OCI-LY7 (cell line): ENCODE measurements around the gene FGF2. TPM values are rescaled to one million over a fixed set of nuclear protein-coding genes. Genes with fewer than 3 reads are reported as not detected.

Experiments
- BruUV-seq: library from RNA; stranded (reverse); fragments of 400-500 nt; replicated peaks from 2 replicates; lab custom pipeline; 2021; lab: Mats Ljungman, UMichigan
- CTCF ChIA-PET: fragments of 300-600 bp; sonication (Branson Sonifier 250); formaldehyde crosslinking; loops from one replicate; lab custom pipeline; 2022; ENCODE audit warnings: antibody characterized with exemption; ENCODE audit not compliant: unreplicated experiment; lab: Charles Lee
- POLR2A ChIA-PET: fragments of 300-600 bp; sonication (Branson Sonifier 250); formaldehyde crosslinking; loops from one replicate; lab custom pipeline; 2022; ENCODE audit warnings: antibody characterized with exemption; lab: Charles Lee
- DNase-seq: peaks from one replicate; pipeline ENCODE4 v3.0.0-alpha.2; 2015; ENCODE audit warnings: low spot score
- H2AFZ ChIP-seq: fragments of 200-600 bp; sonication (generic), shearing (Covaris generic); 2 replicates; pipeline ENCODE4 v1.6.1; 2014; ENCODE audit warnings: mild to moderate bottlenecking, antibody characterized with exemption, low read length, moderate library complexity
- H3K27ac ChIP-seq: fragments of 200-600 bp; sonication (generic); 2 replicates; pipeline ENCODE4 v1.5.1; 2014; ENCODE audit warnings: mixed run types, low read depth, mild to moderate bottlenecking, moderate library complexity, low read length, inconsistent platforms; ENCODE audit not compliant: poor library complexity, severe bottlenecking
- H3K36me3 ChIP-seq: fragments of 200-600 bp; sonication (generic); 2 replicates; pipeline ENCODE4 v1.6.1; 2014; ENCODE audit warnings: mild to moderate bottlenecking, antibody characterized with exemption, low read length, moderate library complexity, mixed read lengths; ENCODE audit not compliant: insufficient read depth
- H3K4me1 ChIP-seq: fragments of 200-600 bp; sonication (generic); 2 replicates; pipeline ENCODE4 v1.5.1; 2014; ENCODE audit warnings: mild to moderate bottlenecking, low read length; ENCODE audit not compliant: insufficient read depth, poor library complexity, severe bottlenecking
- H3K4me2 ChIP-seq: fragments of 200-600 bp; sonication (generic); 2 replicates; pipeline ENCODE4 v1.6.1; 2014; ENCODE audit warnings: mild to moderate bottlenecking, low read length
- H3K4me3 ChIP-seq: fragments of 200-600 bp; sonication (generic); 2 replicates; pipeline ENCODE4 v1.5.1; 2014; ENCODE audit warnings: mild to moderate bottlenecking, low read depth, low read length; ENCODE audit not compliant: poor library complexity, severe bottlenecking
- H3K79me2 ChIP-seq: fragments of 200-600 bp; sonication (generic); 2 replicates; pipeline ENCODE4 v1.6.1; 2016; ENCODE audit warnings: low read depth, mild to moderate bottlenecking, low read length, moderate library complexity, mixed read lengths; ENCODE audit not compliant: insufficient read depth
- H3K9me2 ChIP-seq: fragments of 200-600 bp; sonication (generic); 2 replicates; pipeline ENCODE4 v1.6.1; 2016; ENCODE audit warnings: mild to moderate bottlenecking, low read length, mixed read lengths; ENCODE audit not compliant: insufficient read depth
- H3K9me3 ChIP-seq: fragments of 200-600 bp; sonication (generic); 2 replicates; pipeline ENCODE4 v1.6.1; 2014; ENCODE audit warnings: mild to moderate bottlenecking, mixed run types, low read length, mixed read lengths
- H4K20me1 ChIP-seq: fragments of 200-600 bp; sonication (generic); 2 replicates; pipeline ENCODE4 v1.6.1; 2014; ENCODE audit warnings: mild to moderate bottlenecking, antibody characterized with exemption, low read length, moderate library complexity, mixed read lengths; ENCODE audit not compliant: insufficient read depth
- EZH2phosphoT487 ChIP-seq: fragments of 200-600 bp; sonication (generic); IDR thresholded peaks from 2 replicates; pipeline ENCODE4 v1.6.1; 2018; ENCODE audit warnings: low read depth, borderline replicate concordance, mild to moderate bottlenecking, mixed run types, antibody characterized with exemption, low read length, moderate library complexity, mixed read lengths
- intact Hi-C: fragments of 100-400 bp; cut with micrococcal nuclease; formaldehyde crosslinking; loops from one replicate; pipeline ENCODE4 v1.10.0; 2022; ENCODE audit not compliant: unreplicated experiment
- total RNA-seq, 2 experiments: library from RNA; depleted of rRNA in 1 of 2; stranded (reverse); fragments of >200 nt in 1 of 2; shearing (Covaris generic) in 1 of 2; gene quantifications; 2 replicates each; pipeline ENCODE4 v1.2.3, GENCODE V29; 2014 to 2022
- TF ChIP-seq, protein P1 (sequence below): fragments of 200-600 bp; sonication (generic); conservative IDR thresholded peaks from 2 replicates; pipeline ENCODE4 v1.5.1; 2014; ENCODE audit warnings: mild to moderate bottlenecking, antibody characterized with exemption, low read length, moderate library complexity, mixed read lengths

The FGF2 gene
- total RNA-seq, 2 experiments from 2014 or later: 0.53 TPM; not detected in 1

DNA sequence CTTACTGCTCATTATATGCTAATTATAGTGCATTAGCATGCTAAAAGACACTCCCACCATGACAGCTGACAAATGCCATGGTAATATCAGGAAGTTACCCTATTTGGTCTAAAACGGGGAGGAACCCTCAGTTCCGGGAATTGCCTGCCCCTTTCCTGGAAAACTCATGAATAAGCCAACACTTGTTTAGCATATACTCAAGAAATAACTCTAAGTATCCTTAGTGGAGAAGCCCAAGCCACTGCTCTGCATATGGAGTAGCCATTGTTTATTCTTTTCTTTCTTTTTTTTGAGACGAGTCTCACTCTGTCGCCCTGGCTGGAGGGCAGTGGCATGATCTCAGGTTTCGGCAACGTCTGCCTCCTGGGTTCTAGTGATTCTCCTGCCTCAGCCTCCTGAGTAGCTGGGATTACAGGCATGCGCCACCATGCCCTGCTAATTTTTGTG, 80.3 kb downstream of the FGF2 start:
- H3K27ac ChIP-seq: no peak overlapping the region
- no peaks in the 10 kb centered on the region for H3K9me3 ChIP-seq
- H3K4me2 ChIP-seq: no peak overlapping the region
- no TSS peak for BruUV-seq
- no peak for DNase-seq
- no peaks in the 10 kb centered on the region for H4K20me1 ChIP-seq
- no peaks in the 10 kb centered on the region for H3K9me2 ChIP-seq
- H2AFZ ChIP-seq: no peak overlapping the region
- H3K4me1 ChIP-seq: no peaks in the 10 kb centered on the region
- peaks cover 31% of the 10 kb centered on the region for H3K36me3 ChIP-seq
- CTCF ChIA-PET: no interaction called here
- no peak for TF ChIP-seq EZH2phosphoT487
- TF ChIP-seq, protein P1, sequence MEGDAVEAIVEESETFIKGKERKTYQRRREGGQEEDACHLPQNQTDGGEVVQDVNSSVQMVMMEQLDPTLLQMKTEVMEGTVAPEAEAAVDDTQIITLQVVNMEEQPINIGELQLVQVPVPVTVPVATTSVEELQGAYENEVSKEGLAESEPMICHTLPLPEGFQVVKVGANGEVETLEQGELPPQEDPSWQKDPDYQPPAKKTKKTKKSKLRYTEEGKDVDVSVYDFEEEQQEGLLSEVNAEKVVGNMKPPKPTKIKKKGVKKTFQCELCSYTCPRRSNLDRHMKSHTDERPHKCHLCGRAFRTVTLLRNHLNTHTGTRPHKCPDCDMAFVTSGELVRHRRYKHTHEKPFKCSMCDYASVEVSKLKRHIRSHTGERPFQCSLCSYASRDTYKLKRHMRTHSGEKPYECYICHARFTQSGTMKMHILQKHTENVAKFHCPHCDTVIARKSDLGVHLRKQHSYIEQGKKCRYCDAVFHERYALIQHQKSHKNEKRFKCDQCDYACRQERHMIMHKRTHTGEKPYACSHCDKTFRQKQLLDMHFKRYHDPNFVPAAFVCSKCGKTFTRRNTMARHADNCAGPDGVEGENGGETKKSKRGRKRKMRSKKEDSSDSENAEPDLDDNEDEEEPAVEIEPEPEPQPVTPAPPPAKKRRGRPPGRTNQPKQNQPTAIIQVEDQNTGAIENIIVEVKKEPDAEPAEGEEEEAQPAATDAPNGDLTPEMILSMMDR: no peak
- H3K79me2 ChIP-seq: no peaks in the 10 kb centered on the region
- no peak overlapping the region for H3K4me3 ChIP-seq
- POLR2A ChIA-PET: interaction anchor here (1.1 kb wide), 1 partner anchor 21 kb away, joined by 4 read pairs; no protein-coding TSS in a partner anchor
- intact Hi-C loops: no loop called here

DNA sequence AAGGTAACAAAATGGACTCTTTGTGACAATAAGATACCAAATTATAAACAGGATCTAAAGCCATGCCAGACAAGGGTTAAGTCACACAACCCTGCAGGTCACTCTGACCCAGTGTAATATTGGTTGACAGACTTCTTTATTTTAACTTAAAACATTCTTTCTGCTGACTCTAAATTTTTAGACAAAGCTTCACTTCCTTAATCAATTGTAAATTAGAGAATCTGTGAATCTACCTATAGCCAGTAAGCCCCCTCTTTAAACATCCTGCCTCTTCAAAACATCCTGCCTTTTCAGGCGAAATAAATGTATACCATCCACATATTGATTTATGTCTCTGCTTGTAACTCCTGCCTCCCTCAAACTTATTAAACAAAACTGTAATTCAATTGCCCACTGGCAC, 81.6 kb downstream of the FGF2 start:
- CTCF ChIA-PET: no interaction called here

DNA sequence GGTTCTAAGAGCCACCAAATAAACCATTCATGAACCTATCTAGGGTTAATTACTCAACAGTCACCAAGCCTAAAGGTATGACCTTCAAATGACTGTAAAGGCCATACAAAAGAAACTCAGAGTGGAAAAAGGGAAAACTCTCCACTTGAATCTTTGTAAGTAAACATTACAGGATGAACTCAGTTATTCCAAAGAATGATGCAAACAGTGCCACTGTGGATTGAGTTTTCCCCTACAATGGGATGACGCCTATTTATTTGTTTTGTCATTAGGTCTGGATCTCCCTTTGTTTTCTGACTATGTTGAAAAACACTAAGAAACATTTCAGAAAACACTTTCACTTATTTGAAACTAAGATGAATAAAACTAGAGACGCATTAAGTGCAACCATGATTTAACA, 83.1 kb downstream of the FGF2 start:
- no peak overlapping the region for H3K27ac ChIP-seq
- intact Hi-C loops: loop anchor here (5.0 kb wide), 1 partner anchor 307 kb away; no protein-coding TSS in a partner anchor
- H3K4me1 ChIP-seq: no peaks in the 10 kb centered on the region
- no peaks in the 10 kb centered on the region for H3K79me2 ChIP-seq
- no peaks in the 10 kb centered on the region for H3K9me3 ChIP-seq
- H3K9me2 ChIP-seq: no peaks in the 10 kb centered on the region
- TF ChIP-seq, protein P1: no peak
- TF ChIP-seq EZH2phosphoT487: no peak
- H3K4me2 ChIP-seq: no peak overlapping the region
- no peak overlapping the region for H3K4me3 ChIP-seq
- no peak for DNase-seq
- BruUV-seq: no TSS peak
- ChIA-PET CTCF (no interaction called here), POLR2A (interaction anchor here (0.6 kb wide), 1 partner anchor 243 kb away, joined by 3 read pairs; no protein-coding TSS in a partner anchor)
- H4K20me1 ChIP-seq: no peaks in the 10 kb centered on the region
- peaks cover 46% of the 10 kb centered on the region; the same call in 1 of the 2 replicates for H3K36me3 ChIP-seq
- H2AFZ ChIP-seq: no peak overlapping the region

More for the DNA sequence above, 81.6 kb downstream of the FGF2 start:
- H3K4me2 ChIP-seq: no peak overlapping the region
- H3K4me3 ChIP-seq: no peak overlapping the region
- H3K36me3 ChIP-seq: peaks cover 36% of the 10 kb centered on the region; the same call in 1 of the 2 replicates
- no peaks in the 10 kb centered on the region for H3K79me2 ChIP-seq
- no TSS peak for BruUV-seq
- TF ChIP-seq, protein P1: no peak
- TF ChIP-seq EZH2phosphoT487: no peak
- H3K4me1 ChIP-seq: no peaks in the 10 kb centered on the region
- H3K9me2 ChIP-seq: no peaks in the 10 kb centered on the region
- H3K9me3 ChIP-seq: no peaks in the 10 kb centered on the region
- no peaks in the 10 kb centered on the region for H4K20me1 ChIP-seq
- DNase-seq: no peak
- POLR2A ChIA-PET: interaction anchor here (0.6 to 0.9 kb wide), 2 partner anchors 12 to 966 kb away, joined by 3 to 4 read pairs; no protein-coding TSS in a partner anchor
- no peak overlapping the region for H2AFZ ChIP-seq
- H3K27ac ChIP-seq: no peak overlapping the region
- intact Hi-C loops: no loop called here
